ENCODE measurements around the gene TMA7B. TPM values are rescaled to one million over a fixed set of nuclear protein-coding genes. Genes with fewer than 3 reads are reported as not detected.

TMA7B gene
- total RNA-seq, 2 donors from 2014 or later = 4.6 TPM; not detected in 1

DNA sequence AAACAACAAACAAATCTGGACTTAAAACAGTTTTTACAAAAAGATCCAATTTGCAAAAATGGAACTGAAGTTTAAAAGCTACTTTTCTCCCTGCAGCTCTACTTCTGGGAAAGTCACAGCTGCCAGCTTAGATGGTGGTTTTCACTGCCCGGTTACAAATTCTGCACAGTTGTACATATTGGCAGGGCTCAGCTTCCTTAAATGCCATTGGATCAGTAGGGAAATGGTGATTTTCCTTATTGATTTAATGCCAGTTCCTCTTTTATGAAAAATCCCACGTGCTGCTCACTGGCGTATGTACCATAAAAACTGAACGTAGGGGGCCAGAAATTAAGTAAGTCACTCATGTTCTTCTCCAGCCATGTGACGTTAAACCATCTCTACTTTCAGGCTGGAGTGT, 36.5 kb upstream of the TMA7B start:
- no peaks in the 10 kb centered on the region for H3K36me3 ChIP-seq
- no peaks in the 10 kb centered on the region for H3K27me3 ChIP-seq (replicated peaks; ENCODE audit: insufficient read depth)
- TF ChIP-seq, protein P1, sequence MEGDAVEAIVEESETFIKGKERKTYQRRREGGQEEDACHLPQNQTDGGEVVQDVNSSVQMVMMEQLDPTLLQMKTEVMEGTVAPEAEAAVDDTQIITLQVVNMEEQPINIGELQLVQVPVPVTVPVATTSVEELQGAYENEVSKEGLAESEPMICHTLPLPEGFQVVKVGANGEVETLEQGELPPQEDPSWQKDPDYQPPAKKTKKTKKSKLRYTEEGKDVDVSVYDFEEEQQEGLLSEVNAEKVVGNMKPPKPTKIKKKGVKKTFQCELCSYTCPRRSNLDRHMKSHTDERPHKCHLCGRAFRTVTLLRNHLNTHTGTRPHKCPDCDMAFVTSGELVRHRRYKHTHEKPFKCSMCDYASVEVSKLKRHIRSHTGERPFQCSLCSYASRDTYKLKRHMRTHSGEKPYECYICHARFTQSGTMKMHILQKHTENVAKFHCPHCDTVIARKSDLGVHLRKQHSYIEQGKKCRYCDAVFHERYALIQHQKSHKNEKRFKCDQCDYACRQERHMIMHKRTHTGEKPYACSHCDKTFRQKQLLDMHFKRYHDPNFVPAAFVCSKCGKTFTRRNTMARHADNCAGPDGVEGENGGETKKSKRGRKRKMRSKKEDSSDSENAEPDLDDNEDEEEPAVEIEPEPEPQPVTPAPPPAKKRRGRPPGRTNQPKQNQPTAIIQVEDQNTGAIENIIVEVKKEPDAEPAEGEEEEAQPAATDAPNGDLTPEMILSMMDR (IDR thresholded peaks at IDR 0.05) = no peak
- no peak overlapping the region for H3K27ac ChIP-seq
- DNase-seq (ENCODE audit: low spot score) (no peak), ATAC-seq (ENCODE audit: insufficient number of reproducible peaks, low FRiP score, low read depth) (no peak)
- no peaks in the 10 kb centered on the region for H3K9me3 ChIP-seq
- no peak overlapping the region for H3K4me3 ChIP-seq
- H3K4me1 ChIP-seq (ENCODE audit: control insufficient read depth in 1 of 2, low read depth in 2 of 2) = no peaks in the 10 kb centered on the region

DNA sequence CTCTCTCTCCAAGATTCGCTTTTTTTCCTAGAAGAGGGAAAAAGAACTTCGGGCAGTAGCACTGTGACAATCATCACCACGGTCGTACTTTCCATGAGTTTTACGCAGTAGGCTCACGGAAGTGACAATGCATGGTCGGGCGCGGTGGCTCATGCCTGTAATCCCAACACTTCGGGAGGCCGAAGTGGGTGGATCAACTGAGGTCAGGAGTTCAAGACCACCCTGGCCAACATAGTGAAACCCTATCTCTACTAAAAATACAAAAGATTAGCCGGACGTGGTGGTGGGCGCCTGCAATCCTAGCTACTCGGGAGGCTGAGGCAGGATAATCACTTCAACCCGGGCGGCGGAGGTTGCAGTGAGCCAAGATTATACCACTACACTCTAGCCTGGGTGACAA, 35.9 kb upstream of the TMA7B start:
- Histone ChIP-seq H3K4me1 (ENCODE audit: control insufficient read depth in 1 of 2, low read depth in 2 of 2) (no peaks in the 10 kb centered on the region), H3K27me3 (replicated peaks; ENCODE audit: insufficient read depth) (no peaks in the 10 kb centered on the region), H3K27ac (no peak overlapping the region), H3K9me3 (no peaks in the 10 kb centered on the region), H3K36me3 (no peaks in the 10 kb centered on the region), H3K4me3 (no peak overlapping the region)
- DNase-seq (ENCODE audit: low spot score) (no peak), ATAC-seq (ENCODE audit: insufficient number of reproducible peaks, low FRiP score, low read depth) (no peak)
- TF ChIP-seq, protein P1 (IDR thresholded peaks at IDR 0.05) = no peak

DNA sequence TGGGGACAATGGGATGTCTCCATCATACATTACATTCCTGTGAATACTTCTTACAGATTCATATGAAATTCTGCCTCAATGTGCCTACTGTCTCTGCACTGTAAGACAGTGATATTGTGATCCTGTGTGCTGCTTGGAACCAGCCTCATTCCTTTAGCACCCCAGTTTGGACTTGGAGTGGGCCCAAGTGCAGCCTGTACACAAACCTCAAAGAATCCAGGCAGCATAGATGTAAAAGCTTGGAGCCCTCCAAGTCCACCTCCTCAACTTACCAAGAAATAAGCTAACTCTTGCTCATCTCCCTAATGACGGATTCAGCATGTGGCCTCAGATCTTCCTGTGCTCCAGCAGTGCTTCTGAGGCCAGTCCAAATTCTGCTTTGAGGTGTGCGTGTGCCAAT, 34.9 kb upstream of the TMA7B start:
- DNase-seq (ENCODE audit: low spot score) (no peak), ATAC-seq (ENCODE audit: insufficient number of reproducible peaks, low FRiP score, low read depth) (no peak)
- Histone ChIP-seq H3K27me3 (replicated peaks; ENCODE audit: insufficient read depth) (no peaks in the 10 kb centered on the region), H3K36me3 (no peaks in the 10 kb centered on the region), H3K9me3 (no peaks in the 10 kb centered on the region), H3K27ac (no peak overlapping the region), H3K4me1 (ENCODE audit: control insufficient read depth in 1 of 2, low read depth in 2 of 2) (no peaks in the 10 kb centered on the region), H3K4me3 (no peak overlapping the region)
- TF ChIP-seq, protein P1 (IDR thresholded peaks at IDR 0.05) = no peak

DNA sequence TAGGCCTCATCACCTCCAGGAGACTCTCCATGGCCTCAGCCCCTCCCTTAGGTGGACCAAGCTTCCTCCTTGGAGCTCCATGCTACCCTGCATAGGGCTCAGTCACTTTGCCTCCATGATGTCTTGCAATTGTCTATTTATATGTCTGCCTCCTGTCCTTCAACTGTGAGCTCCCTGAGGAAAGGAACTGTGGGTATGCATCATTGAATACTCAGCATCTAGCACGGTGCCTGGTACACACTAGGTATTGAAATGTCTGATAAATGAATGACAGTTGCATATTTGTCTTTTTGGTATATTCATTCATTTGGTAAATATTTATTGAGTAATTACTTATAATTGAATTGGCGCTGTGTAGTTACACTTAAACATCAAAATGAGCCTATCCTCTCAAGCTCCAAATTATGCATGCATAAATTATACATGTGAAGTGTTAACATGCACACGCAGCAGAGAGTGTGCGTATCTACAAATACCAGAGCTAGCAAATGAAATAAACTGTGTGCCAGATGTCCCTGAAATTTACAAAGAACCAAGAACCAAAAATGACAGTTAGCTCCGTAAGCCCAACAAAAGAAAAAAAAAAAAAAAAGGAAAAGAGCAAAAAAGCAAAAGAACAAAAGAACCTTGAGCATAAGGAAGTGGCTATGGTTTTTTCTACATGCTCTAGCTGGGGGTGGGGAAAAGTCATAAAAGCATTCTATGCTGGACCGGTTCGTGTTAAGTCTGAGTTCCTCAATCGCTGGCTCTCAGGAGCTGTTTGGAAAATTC, 34.1 kb upstream of the TMA7B start:
- DNase-seq (ENCODE audit: low spot score) = no peak
- H3K4me1 ChIP-seq (ENCODE audit: control insufficient read depth in 1 of 2, low read depth in 2 of 2) = no peaks in the 10 kb centered on the region
- no peak for ATAC-seq (ENCODE audit: insufficient number of reproducible peaks, low FRiP score, low read depth)
- no peaks in the 10 kb centered on the region for H3K27me3 ChIP-seq (replicated peaks; ENCODE audit: insufficient read depth)
- H3K27ac ChIP-seq = no peak overlapping the region
- H3K9me3 ChIP-seq = no peaks in the 10 kb centered on the region
- H3K36me3 ChIP-seq = no peaks in the 10 kb centered on the region
- TF ChIP-seq, protein P1 (IDR thresholded peaks at IDR 0.05) = no peak
- no peak overlapping the region for H3K4me3 ChIP-seq

DNA sequence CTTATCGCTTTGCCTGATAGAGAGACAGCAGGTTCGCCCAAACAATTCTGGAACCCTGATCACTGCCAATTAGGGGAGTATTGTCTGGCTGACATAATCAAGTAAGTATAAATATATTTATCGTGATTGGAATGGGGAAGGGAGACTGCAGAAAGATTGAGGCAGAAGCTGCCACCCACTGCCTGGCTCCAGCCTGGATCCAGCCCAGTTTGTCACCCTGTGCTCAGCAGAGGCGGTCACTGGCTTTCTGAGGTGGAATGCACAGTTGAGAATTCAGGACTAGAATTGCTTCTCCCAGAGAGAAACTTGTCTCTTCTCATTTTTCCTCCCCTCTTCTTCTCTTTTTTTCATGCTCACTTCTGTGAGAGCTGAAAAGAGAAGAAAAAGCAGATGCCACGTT, 33.4 kb upstream of the TMA7B start:
- Histone ChIP-seq H3K36me3 (no peaks in the 10 kb centered on the region), H3K27me3 (replicated peaks; ENCODE audit: insufficient read depth) (no peaks in the 10 kb centered on the region), H3K4me3 (no peak overlapping the region), H3K4me1 (ENCODE audit: control insufficient read depth in 1 of 2, low read depth in 2 of 2) (no peaks in the 10 kb centered on the region), H3K9me3 (no peaks in the 10 kb centered on the region), H3K27ac (no peak overlapping the region)
- DNase-seq (ENCODE audit: low spot score) (no peak), ATAC-seq (ENCODE audit: insufficient number of reproducible peaks, low FRiP score, low read depth) (no peak)
- TF ChIP-seq, protein P1 (IDR thresholded peaks at IDR 0.05) = no peak
